ENCODE measurements around the gene GALNT15.

DNA sequence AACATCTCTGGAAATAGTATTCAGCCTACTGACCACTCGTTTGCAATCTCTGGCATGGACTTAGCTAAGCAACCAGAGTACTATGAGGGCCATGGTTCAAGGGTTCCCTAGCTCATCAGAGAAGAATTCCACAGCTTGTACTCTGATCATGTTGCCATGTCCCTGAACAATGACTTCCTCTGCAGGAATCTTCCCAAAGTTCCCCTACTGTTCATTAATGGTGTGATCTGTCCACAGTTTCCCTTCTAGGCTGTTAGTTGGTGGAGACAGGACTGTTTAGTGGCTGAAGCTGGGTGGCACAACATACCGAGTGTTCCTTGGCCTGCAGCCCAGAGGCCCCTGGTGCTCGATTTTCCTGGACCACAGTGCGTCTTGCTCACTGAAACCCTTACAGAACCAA lies 44.4 kb upstream of the GALNT15 start:
- TF ChIP-seq, protein P1, sequence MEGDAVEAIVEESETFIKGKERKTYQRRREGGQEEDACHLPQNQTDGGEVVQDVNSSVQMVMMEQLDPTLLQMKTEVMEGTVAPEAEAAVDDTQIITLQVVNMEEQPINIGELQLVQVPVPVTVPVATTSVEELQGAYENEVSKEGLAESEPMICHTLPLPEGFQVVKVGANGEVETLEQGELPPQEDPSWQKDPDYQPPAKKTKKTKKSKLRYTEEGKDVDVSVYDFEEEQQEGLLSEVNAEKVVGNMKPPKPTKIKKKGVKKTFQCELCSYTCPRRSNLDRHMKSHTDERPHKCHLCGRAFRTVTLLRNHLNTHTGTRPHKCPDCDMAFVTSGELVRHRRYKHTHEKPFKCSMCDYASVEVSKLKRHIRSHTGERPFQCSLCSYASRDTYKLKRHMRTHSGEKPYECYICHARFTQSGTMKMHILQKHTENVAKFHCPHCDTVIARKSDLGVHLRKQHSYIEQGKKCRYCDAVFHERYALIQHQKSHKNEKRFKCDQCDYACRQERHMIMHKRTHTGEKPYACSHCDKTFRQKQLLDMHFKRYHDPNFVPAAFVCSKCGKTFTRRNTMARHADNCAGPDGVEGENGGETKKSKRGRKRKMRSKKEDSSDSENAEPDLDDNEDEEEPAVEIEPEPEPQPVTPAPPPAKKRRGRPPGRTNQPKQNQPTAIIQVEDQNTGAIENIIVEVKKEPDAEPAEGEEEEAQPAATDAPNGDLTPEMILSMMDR (IDR thresholded peaks at IDR 0.05), result no peak
- TF ChIP-seq ZFX (IDR thresholded peaks at IDR 0.05; ENCODE audit: borderline replicate concordance), result no peak

Measured in 22Rv1 (cell line).